Measurements from ENCODE around the gene SLC2A6.

Gene SLC2A6, protein sequence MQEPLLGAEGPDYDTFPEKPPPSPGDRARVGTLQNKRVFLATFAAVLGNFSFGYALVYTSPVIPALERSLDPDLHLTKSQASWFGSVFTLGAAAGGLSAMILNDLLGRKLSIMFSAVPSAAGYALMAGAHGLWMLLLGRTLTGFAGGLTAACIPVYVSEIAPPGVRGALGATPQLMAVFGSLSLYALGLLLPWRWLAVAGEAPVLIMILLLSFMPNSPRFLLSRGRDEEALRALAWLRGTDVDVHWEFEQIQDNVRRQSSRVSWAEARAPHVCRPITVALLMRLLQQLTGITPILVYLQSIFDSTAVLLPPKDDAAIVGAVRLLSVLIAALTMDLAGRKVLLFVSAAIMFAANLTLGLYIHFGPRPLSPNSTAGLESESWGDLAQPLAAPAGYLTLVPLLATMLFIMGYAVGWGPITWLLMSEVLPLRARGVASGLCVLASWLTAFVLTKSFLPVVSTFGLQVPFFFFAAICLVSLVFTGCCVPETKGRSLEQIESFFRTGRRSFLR

DNA sequence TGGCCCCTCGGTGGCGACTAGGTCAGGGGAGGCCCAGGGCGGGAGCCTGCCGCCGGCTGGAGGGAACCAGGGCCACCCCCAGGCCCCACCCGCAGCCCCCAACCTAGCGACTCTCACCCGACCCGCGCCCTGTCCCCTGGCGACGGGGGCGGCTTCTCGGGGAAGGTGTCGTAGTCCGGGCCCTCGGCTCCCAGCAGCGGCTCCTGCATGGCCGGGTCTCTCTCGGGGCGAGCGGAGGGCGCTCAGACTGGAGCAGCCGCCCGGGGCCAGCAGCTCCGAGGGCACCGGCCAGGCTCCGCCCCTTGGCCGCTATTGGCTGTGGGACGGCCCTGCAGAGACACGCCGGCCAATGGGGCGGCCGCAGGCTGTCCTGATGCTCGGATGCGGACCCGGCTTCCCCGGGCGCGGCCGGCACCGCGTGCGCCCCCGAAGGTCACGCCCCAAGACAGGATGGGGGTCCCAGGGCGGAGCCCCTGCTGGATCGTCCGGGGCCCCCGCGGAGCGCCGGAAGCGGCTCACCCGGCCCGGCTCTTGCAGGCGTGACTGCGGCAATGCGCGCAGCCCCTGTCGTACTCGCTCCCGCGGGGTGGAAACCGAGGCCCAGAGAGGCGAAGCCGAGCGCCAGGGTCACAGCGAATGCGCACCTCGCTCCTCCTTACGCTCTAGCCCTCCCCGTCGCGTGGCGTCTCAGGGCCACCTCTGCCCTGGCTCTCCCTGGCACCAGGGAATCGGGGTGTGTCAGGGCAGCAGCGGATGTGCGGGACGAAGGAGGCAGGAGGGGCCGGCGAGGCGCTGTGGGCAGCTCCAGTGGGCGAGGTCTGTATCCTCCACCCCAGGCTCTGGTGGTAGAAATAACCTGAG is at the start of gene SLC2A6:
Gene SLC2A6 (minus strand): TSS at position 249 of the 861 bp plus-strand sequence. CDS start 40 bp downstream, at position 209.
- DNase-seq = peak; percentile 85

DNA sequence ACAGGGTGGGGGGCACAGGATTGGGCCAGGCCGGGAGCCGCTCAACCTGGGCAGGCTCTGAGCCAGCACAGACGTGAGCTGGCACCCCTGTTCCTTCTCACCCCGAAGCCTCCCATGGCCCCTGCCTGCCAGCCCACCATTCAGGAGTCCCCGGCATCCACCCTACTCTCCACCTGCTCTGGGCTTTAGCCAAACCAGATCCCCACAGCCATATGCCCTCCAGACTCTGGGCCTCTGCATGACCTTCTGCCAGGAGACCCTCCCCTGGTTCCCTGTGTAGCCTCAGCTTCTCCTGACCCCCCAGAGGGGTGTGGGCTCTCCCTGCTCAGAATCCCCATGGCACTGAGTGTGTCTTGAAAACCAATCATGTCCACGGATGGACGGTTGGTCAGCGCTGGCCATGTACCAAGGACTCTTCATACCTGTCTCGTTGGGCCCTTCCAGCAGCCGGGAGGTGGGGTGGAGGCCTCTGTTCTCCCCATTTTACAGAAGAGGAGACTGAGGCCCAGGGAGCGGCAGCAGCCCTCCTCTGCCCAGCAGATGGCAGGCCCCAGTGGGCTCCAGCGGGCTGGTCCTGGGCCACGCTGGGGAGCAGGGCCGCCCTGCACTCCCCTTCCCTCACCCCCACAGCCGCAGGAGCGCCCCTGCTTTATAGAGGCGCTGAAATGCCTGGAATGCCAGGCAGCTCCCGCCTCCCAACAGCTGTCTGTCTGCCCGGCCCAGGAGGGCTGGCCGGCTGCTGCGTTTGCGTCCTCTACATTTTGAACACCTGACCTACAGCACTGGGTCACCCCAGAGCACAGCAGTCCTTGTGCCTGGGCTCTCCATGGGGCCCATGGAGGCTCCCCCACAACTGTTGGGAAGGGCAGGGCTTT is 49.3 kb upstream of the SLC2A6 start:
- DNase-seq = no peak

DNA sequence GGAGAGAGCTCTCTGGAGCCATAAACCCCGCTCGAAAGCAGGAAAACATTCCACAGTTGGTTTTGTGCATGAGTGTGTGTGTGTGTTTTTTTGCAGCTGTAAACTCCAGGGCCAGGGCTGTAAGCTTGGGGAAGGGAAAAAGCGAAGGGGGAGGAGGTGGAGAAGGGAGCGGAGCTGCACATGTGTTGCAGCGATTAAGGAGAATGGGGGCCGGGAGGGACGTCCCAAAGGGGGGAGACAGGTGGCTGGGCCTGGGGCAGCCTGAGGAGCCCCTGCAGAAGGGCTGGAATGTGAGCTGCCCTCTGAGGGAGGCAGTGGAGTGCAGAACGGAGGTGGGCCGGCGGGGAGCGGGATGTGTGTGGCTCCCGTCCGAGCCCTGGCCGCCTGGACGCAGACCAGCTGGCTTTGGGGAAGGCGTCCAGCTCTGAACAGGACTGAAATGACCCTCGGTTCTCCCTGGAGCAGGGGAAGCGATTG is 48.6 kb upstream of the SLC2A6 start:
- DNase-seq = no peak

DNA sequence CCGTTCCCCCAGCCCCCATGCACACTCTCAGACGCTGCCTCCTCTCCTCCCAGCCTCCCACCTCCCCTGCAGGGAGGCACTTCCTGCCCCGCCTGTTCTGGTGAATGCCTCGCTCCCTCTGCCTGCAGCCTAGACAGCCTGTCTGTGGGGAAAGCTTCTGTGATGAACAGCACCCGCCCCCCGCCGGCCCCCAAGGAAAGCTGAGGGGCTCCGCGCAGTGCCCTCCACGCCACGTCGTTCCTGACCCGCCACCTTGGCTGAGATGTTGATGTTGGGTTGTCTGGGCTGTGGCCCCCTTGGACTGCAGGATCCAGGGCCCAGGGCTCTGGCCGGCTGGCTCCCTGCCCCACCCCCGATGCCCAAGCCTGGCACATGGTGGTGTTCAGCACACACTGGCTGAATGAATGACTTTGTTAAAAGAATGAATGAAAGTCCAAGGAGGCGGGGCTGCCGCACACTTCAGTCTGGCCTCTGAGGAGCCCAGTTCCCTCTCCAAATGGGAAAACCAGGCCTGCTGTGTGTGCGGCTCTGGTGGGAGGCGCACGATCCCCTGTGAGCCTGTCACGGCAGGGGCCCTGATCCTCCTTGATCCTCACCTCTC is 47.9 kb upstream of the SLC2A6 start:
- no peak for DNase-seq

DNA sequence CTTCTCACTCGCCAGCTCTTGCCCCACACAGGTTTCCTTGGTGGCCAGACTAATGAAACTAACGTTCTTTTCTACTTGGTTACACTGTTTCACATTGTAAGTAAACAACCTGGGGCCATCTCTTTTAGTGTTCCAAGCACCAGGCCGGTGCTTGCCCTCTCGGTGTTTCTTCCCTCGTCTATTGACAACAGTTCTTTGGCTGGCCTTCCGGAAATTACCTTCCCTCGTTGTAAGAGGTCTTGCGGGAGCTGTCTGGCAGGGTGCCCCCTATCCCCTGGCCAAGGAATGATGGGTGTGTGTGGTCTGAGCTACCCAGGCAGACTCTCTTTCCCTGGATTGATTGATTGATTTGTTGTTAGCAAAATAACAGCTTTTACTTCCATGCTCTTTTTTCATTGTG is 46.8 kb upstream of the SLC2A6 start:
- no peak for DNase-seq

DNA sequence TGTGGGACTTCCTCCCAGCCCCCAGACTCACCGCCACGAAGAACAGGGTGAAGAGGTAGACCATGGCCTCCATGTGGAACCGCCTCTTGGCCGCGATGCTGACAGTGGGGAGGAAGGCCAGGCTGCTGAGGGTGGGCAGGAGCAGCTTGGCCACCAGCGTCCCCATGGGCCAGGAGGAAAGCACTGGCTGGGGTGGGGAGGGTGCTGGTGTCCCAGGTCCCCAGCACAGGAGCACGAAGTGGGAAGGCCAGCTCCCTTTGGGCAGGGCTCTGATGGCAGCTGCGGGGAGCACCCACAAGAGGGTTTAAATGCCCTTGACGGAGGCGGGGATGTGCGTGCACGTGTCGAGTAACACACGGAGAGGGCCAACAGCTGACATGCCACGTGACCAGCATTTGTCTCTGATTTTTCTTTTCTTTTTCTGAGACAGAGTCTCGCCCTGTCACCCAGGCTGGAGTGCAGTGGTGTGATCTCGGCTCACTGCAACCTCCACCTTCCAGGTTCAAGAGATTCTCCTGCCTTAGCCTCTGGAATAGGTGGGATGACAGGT is 45.9 kb upstream of the SLC2A6 start, which contains the start of gene MYMK:
Gene MYMK (minus strand): TSS at position 281 of the 550 bp plus-strand sequence. CDS start 115 bp downstream, at position 166.
- no peak for DNase-seq

DNA sequence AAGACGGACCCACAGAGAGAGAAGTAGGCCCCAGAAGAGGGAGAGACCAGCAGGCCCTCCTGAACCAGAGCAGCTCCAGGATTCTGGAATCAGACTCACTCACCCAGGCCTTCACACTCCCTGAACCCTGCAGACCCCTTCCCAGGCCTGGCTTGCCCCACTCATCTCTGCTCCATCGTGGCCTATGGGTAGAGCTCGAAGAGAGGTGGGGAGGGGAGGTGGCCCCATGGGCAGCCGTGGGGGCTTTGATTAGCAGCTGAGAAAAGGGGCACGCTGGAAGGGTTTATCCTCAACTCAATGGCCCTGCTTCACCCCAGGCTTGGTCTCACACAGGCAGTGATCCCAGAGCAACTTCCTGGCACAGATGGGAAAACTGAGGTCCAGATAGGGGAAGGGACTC is 45.2 kb upstream of the SLC2A6 start:
- DNase-seq = no peak

DNA sequence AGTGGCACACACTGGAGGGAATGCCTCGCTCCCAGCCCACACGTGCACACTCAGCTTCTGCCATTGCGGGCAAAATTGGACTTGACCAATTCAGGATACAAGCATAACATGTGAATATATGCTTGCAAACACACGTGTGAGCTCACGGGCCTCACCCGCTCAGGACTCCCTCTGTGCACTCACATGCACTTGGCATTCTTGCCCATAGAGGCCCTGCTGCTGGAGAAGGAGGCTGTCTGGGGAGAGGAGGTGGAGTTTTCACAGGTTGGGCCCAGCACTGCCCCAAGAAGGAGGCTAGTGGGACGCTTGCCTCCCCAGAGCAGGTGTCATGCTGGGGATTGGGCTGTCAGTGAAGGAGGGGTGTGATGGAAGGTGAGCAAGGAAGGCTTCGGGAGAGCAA is 44.2 kb upstream of the SLC2A6 start:
- no peak for DNase-seq

DNA sequence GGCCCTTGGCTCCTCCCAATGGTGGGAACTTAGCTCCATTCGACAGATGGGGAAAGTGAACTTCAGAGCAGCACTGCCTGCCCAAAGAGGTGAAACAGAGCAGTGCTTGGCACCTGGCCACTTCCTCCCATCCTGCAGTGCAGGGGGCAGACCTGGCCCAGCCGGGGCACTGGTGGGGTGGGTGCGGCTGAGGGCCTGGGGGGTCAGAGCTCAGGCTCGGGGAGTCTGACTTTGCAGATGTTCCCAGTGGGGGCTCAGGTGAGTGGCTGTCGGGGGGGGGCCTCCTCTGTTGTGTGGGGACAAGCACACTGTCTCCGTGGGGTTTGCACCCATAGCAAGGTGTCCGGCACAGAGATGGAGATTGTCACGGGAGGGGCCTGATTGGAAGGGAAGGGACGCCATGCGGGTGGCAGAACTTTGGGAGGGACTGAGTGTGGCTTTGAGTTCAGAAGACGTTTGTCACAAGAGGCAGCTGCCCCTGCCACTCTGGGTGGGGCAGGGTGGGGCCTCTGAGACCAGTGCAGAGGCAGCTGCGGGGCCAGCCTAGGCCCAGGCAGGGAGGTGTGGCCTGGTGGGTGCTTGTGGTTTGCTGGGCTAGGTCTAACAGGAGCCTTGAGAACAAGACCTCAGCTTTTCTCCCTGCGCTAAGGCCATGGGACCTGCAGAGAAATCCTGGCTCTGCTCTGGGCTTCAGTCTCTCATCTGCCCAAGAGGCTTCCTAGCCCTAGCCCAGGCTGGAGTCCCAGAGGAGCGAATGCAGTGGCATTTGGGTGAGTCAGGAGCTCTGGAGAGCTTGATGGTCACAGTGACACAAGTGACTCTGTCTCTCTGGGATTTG is 43.4 kb upstream of the SLC2A6 start:
- no peak for DNase-seq

DNA sequence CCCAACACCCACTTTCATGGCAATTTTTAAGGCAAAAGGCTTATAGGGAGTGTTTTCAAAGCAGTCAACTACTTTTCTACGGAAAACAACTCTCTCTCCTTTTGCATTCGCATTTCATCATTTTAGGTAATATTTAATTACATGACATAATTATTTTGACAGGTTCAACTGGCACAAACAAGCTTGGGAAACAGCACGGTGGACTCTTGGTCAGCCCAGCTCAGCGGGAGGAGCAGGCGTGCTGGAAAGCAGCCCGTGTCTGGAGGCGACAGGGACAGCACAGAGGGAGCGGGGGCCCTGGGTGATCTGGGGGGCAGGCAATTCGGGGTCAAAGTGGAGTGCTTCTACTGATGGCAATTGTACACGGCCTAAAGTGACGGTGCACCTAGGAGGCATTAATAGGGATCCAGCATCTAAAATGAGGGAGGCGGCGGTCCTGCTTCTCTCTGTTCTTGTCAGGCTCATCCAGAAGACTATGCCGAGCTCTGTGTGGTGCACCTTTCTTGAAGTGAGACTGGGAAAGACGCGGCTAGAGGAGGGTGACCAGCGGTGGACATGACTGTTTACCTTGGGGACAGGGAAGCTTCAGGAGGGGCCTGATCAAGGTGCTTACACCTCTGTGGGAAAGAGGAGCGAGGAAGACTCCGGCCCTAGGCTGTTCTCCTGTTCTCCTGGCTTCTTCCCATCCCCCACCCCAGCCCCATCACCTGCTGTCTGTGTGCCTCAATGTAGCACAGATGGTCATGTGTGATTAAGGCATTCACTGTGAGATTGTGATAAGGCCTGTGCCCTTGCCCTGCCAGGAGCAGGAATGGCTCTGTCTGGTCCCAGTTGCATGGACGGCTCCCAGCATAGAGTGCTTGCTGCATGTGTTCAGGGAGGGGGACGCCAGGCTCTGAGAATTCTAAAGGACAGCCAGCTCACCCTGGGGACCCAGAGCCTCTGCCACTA is 42.5 kb upstream of the SLC2A6 start:
- no peak for DNase-seq

DNA sequence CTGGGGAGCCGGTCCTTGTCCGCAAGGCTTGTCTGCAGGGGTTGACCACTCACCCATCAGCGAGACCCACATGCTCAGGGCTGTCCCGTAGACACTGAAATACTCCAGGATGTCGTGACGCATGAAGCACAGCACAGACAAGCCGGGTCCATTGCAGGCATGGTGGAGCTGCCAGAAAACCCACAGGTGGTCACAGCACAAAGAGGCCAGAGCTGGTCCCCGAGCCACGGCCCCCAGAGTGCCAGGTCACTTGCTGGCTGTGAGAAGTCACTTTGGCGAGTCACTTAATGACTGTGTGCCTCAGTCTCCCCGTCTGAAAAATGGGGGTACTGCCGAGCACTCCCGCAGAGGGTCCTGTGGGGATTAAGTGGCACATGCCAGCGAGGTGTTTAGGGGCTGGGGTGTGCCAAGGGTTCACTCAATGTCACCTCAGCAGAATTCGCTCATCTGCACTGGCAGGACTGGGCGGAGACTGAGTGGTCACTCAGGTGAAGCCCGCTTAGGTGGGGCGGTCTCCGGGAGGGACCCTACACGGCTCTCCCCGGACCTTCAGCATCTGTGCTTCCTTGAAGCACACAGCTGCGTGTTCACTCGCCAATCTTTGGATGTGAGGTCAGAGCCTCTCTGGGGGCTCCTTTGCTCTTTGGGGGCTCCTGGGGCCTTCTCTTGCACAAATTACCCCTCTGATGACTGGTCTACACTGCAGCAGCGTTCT is 41.4 kb upstream of the SLC2A6 start:
- DNase-seq = no peak

DNA sequence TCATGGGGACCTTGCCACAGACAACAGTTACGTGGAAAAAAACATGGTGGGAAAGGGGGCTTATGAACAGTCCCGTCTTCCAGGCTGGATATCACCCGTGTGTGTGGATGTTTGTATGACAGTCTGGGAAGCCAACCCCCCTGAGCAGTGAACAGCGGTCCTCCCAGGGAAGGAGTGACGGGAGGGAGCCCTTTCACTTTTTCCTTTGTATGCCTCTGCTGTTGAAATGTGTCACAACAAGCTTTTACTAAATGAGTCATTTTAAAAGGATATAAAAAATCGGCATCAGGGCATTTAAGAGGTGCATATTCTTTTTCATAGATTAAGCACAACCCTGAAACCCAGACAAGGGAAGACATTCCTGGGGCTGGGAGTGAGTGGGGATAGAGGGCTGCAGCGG is 40.8 kb upstream of the SLC2A6 start:
- no peak for DNase-seq

DNA sequence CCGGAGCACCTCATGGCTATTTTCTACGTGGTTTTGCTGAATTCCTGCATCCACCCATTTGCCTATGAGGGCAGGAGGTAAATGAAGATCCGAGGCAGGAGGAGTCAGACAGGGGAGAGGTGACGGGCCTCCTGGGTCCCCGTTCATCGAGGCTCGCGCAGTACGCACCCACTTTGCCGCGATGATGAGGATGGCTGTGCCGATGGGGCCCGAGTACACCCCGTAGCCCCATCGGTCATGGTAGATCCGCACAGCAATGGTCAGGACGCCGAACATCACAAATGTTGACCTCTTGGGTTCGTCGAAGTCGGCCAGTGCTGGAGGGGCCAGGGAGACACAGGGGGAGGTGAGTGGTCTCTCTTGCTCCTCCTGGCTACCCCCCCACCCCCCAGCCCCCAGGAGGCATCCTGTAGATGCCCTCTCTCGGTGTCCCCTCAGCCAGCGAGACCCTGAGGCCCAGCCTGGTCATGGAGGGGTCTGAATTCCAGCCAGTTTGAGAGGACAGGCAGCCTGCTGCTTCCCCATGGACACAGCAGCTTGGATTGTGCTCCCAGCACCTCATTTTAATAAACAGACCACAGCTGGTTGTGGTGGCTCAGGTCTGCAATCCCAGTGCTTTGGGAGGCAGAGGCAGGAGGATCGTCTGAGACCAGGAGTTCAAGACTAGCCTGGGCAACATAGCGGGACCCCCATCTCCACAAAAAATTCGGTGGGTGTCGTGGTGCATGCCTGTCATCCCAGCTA is 40.0 kb upstream of the SLC2A6 start:
- no peak for DNase-seq

DNA sequence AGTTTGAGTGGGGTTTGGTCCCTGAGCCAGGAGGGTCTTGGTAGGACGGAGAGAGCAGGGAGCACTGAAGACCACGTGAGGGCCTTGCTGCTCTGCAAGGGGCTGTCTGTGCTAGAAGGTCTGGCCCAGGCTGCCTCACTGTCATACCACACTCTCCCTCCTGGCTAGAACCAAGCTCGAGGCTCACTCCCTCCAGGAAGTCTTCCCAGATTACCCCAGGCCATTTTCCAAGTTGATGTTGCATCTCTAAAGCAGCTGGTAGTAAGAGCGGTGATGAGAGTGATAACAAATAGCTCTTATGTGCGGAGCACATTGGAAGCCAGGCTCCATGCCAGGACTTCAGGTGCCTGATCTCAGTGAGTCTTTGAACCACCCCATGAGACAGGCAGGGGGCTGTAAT is 39.3 kb upstream of the SLC2A6 start:
- no peak for DNase-seq

DNA sequence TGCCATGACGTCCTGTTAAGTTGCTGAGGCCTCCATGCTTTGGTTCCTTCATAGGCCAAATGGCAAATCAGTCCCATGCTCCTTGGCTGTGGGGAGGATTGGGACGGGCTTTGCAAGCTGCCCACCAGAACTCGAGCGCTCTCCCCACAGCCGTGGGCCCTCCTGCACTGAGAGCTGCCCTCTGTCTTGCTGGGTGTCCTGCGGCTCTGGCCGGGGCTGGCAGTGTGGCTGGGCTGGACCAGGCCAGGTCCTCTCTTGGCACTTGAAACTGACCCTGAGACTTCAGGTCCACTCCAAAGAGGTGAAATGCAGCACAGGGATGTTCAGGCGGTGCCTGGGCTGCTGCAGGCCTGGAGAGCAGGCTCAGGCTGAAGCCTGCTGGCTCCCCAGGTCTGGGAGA is 38.8 kb upstream of the SLC2A6 start:
- no peak for DNase-seq

DNA sequence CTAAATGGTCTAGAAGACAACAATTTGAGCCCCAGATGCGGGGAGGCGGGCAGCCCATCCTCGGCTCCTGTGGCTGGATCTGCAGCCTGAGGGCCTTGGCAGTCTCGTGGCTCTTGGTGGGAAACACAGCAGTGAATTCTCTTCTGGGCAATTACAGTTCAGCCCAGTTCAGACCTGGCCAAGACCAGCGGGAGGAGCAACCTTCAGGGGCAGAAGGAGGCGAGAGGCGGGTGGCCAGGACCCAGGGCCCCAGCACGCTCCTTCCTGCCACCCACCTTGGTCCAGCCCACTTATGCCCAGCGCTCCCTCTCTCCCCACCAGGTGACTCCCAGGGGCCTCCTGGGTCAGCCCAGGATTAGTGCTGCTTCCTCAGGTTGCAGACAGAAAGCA is 38.1 kb upstream of the SLC2A6 start:
- DNase-seq = no peak

DNA sequence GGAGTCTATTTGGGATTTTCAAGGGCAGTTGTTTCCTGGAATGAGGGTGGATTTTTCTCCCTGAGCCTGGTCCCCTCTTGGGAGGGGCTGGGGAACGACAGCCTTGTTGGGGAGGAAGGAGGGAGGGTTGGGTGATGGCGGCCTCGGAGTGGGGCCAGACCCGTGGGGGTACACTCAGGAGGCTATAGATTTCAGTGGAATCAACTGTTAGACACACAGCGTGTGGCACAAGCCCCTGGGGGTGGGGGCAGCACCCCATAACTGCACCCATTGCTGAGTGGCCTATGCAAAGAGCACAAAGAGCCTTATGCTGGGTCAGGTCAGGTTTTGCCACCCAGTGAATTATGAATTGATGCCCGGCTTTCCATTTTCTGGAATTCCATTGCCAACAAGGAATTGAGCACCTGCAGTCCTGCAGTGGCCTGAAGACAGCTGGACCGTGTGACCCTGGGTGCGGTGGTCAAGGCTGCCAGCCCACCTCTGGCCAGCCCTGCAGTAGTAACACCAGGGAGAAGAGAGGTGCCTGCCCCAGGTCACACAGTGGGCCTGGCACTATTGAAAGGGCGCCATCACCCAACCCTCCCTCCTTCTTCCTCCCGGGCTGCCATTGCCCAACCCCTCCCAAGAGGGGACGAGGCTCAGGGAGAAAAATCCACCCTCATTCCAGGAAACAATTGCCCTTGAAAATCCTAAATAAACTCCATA is 37.5 kb upstream of the SLC2A6 start:
- no peak for DNase-seq
